Activated CD4-positive, alpha-beta T cell treated with anti-CD3 and anti-CD28 coated beads, Interleukin-2, amount 50 U/mL, for 16 hours (primary cell): ENCODE measurements around the gene SRRM4.

ENCODE experiments used
- DNase-seq: peaks from one replicate; pipeline ENCODE4 v3.0.0-alpha.2; 2020

The SRRM4 gene

GRCh38 chr12:119171691-119172425, 190.5 kb downstream of the SRRM4 start:
- no peak for DNase-seq

- DNase-seq, result no peak
Observed at GRCh38 chr12:119175081-119175480, 193.7 kb downstream of the SRRM4 start.

GRCh38 chr12:119176267-119177055, 195.1 kb downstream of the SRRM4 start:
- DNase-seq, result no peak

GRCh38 chr12:119177056-119177325, 195.7 kb downstream of the SRRM4 start:
- no peak for DNase-seq

DNA sequence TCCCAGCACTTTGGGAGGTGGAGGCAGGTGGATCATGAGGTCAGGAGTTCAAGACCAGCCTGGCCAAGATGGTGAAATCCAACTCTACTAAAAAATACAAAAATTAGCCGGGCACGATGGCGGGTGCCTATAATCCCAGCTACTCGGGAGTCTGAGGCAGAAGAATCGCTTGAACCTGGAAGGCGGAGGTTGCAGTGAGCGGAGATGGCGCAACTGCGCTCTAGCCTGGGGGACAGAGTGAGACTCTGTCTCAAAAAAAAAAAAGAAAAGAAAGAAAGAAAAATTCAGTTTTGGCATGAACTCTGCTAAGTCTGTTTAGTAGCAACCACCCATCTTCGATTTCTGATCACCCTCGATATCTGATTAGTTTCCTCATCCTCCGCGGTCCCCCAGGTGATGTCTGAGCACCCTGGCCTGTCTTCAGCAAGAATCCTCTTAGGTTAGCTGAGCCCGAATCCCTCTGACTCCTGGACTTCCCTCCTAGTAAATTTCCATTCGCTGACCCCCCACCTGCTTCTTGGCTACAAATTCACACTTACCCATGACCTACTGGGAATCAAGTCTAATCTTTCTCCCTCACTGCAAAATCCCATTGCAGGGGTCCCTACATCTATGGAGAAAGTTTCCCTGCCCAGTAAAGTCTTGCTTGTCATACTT, 196.5 kb downstream of the SRRM4 start:
- DNase-seq, result no peak

- DNase-seq, result no peak
Observed at GRCh38 chr12:119178544-119179334, 197.4 kb downstream of the SRRM4 start, which contains the start of gene HSPB8. Gene HSPB8, plus strand, starts transcription at chr12:119178931. Its CDS starts 382 bp downstream, at chr12:119179313.

- DNase-seq, result no peak
Observed at GRCh38 chr12:119179335-119180021, 198.1 kb downstream of the SRRM4 start.

- no peak for DNase-seq
Observed at GRCh38 chr12:119180380-119181040, 199.2 kb downstream of the SRRM4 start.

DNA sequence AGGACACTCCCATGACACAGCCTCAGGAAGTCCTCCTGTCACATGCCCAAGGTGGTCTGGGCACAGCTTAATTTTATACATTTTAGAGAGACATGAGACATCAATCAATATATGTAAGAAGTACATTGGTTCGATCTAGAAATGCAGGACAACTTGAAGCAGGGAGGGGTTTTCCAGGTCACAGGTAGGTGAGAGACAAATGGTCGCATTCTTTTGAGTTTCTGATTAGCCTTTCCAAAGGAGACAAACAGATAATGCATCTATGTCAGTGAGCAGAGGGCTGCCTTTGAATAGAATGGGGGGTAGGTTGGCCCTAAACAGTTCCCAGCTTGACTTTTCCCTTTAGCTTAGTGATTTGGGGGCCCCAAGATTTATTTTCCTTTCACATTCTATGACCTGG, 199.9 kb downstream of the SRRM4 start:
- DNase-seq, result no peak

GRCh38 chr12:119181944-119182343, 200.6 kb downstream of the SRRM4 start:
- no peak for DNase-seq

- DNase-seq, result no peak
Observed at GRCh38 chr12:119182701-119183493, 201.6 kb downstream of the SRRM4 start.

DNA sequence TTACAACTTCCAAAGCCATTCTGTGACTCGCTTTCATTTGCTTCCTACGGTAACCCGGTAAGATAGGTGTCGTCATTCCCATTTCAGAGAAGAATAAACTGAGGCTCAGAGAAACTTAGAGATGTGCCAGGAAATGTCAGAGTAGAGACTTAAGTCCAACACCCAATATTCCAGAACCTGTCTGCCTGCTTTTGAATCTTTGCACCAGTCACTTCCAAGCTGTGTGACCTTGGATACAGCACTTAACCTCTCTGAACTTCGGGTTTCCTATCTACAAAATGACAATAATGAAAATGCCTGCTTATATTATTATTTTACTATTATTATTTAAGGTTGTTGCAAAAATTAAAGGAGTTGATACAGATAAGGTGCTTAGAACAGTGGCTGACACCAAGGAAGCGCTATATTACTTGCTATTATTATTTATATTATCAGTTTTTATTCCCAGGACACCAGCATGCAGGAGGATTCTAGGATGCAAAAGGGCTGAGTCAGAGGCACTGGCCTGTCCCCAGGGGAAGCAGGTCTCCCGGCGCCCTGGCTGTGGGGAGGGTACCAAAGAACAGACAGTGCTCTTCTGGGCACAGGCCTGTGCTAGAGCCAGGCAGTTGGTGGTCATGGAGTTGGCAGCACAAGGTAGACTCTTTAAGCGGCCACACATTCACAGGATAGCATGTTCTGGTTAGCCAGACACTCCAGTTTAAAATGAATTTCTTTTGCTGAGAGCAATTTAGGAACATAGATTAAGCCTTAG, 202.8 kb downstream of the SRRM4 start:
- no peak for DNase-seq

DNA sequence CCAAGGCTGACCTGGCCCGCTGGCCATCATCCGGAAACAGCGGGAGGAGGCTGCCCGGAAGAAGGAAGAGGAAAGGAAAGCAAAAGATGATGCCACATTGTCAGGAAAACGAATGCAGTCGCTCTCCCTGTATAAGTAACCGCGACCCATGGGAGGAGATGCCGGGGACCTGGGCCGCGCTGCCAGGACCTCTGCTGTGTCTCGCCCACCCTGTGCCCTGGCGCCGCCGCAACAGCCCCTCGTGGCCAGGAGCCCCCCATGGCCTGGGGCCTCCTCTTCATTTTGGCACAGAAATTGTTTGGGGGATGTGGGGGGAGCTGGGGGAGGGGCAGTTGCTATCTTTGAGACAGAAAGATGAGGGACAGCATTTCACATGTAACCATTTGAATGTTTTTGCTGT, 213.9 kb downstream of the SRRM4 start:
- DNase-seq, result no peak

- DNase-seq, result no peak
Observed at GRCh38 chr12:119198440-119198839, 217.1 kb downstream of the SRRM4 start.

GRCh38 chr12:119200601-119201000, 219.3 kb downstream of the SRRM4 start:
- DNase-seq, result no peak

DNA sequence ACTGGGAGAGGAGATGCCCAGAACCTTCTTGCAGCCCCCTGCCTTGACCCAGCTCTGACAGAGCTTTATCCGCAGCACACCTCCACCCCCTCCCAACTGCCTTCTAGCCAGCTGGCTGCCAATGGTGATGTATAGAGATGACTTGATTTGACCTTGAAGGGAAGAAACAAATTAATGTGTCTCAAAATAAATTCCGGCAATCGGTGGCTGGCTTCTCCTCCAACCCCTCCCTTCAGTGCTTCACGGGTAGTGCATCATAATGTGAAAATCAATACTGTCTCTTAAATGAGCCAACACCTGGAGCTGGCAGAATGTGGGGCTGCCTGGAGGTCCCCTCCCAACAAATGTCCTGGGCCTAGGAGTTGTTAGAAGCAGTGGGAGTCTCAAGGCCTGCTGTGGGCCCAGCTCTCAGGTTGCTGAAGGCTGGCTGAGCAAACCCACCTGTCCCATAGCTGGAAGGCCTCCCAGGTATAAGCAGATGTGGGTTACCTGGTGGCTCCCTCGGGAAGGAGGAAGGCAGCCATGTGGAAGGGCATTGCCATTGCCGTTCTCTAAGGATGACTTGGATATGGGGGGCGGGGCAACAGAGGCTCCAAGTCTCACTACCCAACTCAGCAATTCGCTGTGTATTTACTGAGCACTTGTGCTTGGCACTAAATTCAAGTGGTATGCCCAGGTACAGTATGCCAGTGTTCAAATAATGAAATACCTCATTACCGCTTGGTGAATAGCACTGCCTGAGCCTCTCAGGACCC, 220.6 kb downstream of the SRRM4 start:
- no peak for DNase-seq

DNA sequence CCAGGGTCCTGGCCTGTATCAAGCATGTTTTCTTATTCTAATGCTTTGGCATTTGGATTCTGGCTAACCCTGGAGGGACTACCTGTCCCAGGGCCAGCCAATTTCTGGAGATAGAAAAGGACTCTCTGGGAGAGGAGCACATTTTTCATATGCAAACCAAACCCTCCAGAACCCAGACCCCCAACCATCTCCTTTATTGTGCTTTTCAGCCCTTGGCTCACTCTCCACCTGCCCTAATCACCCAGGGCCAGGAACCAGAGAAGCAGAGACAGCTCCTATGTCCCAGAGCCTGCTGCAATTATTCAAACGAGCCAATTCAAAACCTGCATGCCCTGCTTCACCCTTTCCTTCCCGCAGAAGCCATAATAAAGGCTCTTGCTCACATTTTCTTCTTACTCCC, 221.2 kb downstream of the SRRM4 start:
- DNase-seq, result no peak

DNA sequence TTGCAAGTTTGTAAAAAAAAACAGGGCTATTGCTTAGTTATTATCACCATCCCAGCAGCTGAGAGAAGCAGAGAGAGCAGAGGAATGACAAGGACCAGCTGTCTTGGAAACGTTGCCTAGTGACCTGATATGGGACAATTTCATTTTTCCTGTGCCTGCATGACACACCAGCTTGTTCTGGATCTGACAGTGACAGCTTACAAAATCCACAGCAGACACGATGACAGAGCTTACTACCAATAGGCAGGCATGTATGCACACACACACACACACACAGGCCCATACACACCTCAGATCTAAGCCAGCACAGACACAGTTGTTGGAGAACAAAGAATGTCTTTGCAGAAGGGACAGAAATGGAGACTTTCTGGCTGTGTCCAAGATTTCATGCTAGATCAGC, 222.8 kb downstream of the SRRM4 start:
- no peak for DNase-seq

DNA sequence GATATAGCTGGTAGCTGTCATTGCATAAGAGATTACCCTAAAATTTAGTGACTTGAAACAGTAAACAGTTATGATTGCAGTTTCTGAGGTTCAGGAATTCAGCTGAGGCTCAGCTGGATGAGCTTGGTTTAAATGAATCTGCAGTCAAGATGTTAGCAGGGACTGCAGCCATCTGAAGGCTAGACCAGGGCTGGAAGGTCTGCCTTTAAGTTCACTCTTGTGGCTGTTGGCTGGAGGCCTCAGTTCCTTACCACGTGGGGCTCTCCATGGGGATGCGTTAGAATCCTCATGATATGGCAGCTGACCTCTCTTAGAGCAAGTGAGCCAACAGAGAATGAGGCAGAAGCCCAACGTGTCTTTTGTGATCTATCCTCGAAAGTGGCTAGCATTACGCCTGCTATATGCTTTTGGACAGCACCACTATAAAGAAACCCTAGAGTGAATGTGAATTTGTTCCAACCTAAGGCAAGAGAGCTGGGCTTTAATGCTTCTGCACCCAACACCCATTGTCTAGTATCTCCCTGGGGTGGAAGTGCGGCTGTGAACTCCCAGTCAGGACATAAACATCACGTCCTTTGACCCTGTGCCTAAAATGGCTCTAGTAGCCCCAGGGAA, 223.4 kb downstream of the SRRM4 start:
- no peak for DNase-seq
